Lung (tissue), 12 donors: ENCODE measurements around the gene MAPK7. TPM values are rescaled to one million over a fixed set of nuclear protein-coding genes. Genes with fewer than 3 reads are reported as not detected.

Experiments
- ATAC-seq: fragments of 200-7000 bp; cut with Tn5 transposase; one replicate; pipeline ENCODE4 v1.9.1; 2020; ENCODE audit warnings: moderate number of reproducible peaks; ENCODE audit not compliant: insufficient read depth, low FRiP score
- DNase-seq, 3 donors: peaks; one replicate each; pipeline ENCODE4 v3.0.0-alpha.2; 2013 to 2017
- H3K27ac ChIP-seq, 2 donors: one replicate each; pipeline ENCODE4 v1.5.1; 2013; ENCODE audit warnings: mild to moderate bottlenecking in 2 of 2, moderate library complexity in 2 of 2, control low read depth in 1 of 2, inconsistent platforms in 1 of 2, low read depth in 1 of 2, low read length in 1 of 2
- H3K27me3 ChIP-seq, 3 donors: one replicate each; pipeline ENCODE4 v1.5.1; 2013; ENCODE audit warnings: low read length in 2 of 3; ENCODE audit not compliant: control insufficient read depth in 3 of 3, insufficient read depth in 3 of 3
- H3K36me3 ChIP-seq, 4 donors: one replicate each; pipeline ENCODE4 v1.5.1; 2013; ENCODE audit warnings: low read length in 4 of 4, mild to moderate bottlenecking in 1 of 4, moderate library complexity in 1 of 4; ENCODE audit not compliant: control insufficient read depth in 4 of 4, insufficient read depth in 4 of 4
- H3K4me1 ChIP-seq, 5 donors: one replicate each; pipeline ENCODE4 v1.5.1; 2013; ENCODE audit warnings: low read length in 5 of 5, mild to moderate bottlenecking in 2 of 5, moderate library complexity in 1 of 5; ENCODE audit not compliant: control insufficient read depth in 5 of 5, insufficient read depth in 5 of 5
- H3K4me3 ChIP-seq: one replicate; pipeline ENCODE4 v1.5.1; 2013; ENCODE audit warnings: mild to moderate bottlenecking, control low read depth, moderate library complexity
- H3K9ac ChIP-seq, 2 donors: one replicate each; pipeline ENCODE4 v1.5.1; 2013; ENCODE audit warnings: low read length in 2 of 2, control low read depth in 1 of 2; ENCODE audit not compliant: insufficient read depth in 1 of 2
- H3K9me3 ChIP-seq, 4 donors: one replicate each; pipeline ENCODE4 v1.5.1; 2013; ENCODE audit warnings: low read length in 3 of 4, mild to moderate bottlenecking in 1 of 4, moderate library complexity in 1 of 4; ENCODE audit not compliant: control insufficient read depth in 4 of 4, insufficient read depth in 3 of 4
- WGBS, 2 donors: extraction: QIAGEN DNeasy Blood & Tissue Kit; methylation state at CpG; one replicate each; pipeline ENCODE4 v1.1.7; 2013; 5-methylcytosine and 5-hydroxymethylcytosine counted together
- polyA plus RNA-seq, 2 donors: library from polyadenylated mRNA; stranded (reverse); fragments of 200-250 nt; gene quantifications; one replicate each; pipeline ENCODE4 v1.2.1, GENCODE V29; 2013
- total RNA-seq, 2 donors: library from RNA; depleted of rRNA in 1 of 2; stranded (reverse); fragments of >200 nt in 1 of 2; gene quantifications; one replicate each; pipeline ENCODE4 v1.2.1, GENCODE V29; 2014 to 2021
- TF ChIP-seq, protein P1 (sequence below): IDR thresholded peaks from 2 replicates; pipeline ENCODE4 v1.5.1; 2012; ENCODE audit warnings: mild to moderate bottlenecking; ENCODE audit errors: control extremely low read depth, extremely low read depth
- donor health status: control.
- donor health status: control.
- donor health status: Bipolar disorder and iron deficiency.
- donor health status: healthy.
- donor health status: DM: yes; HTN: yes; CAD: no.

MAPK7 gene
- total and polyA plus RNA-seq, 4 donors: 13.7 to 45.7 (median 22.8) TPM

GRCh38 chr17:19337712-19338023 lies 40.6 kb upstream of the MAPK7 start:
- H3K9ac ChIP-seq: no peak overlapping the region
- DNase-seq (no peak), ATAC-seq (no peak)
- H3K36me3 ChIP-seq: peaks cover 0 to 17% (median 3%) of the 10 kb centered on the region in 4 donors
- H3K27ac ChIP-seq: no peak overlapping the region
- no peaks in the 10 kb centered on the region for H3K27me3 ChIP-seq
- no peaks in the 10 kb centered on the region for H3K9me3 ChIP-seq
- H3K4me3 ChIP-seq: no peak overlapping the region
- peaks cover 0 to 30% (median 9%) of the 10 kb centered on the region in 5 donors for H3K4me1 ChIP-seq
- TF ChIP-seq, protein P1, sequence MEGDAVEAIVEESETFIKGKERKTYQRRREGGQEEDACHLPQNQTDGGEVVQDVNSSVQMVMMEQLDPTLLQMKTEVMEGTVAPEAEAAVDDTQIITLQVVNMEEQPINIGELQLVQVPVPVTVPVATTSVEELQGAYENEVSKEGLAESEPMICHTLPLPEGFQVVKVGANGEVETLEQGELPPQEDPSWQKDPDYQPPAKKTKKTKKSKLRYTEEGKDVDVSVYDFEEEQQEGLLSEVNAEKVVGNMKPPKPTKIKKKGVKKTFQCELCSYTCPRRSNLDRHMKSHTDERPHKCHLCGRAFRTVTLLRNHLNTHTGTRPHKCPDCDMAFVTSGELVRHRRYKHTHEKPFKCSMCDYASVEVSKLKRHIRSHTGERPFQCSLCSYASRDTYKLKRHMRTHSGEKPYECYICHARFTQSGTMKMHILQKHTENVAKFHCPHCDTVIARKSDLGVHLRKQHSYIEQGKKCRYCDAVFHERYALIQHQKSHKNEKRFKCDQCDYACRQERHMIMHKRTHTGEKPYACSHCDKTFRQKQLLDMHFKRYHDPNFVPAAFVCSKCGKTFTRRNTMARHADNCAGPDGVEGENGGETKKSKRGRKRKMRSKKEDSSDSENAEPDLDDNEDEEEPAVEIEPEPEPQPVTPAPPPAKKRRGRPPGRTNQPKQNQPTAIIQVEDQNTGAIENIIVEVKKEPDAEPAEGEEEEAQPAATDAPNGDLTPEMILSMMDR: no peak
- WGBS, 2 donors: 52 to 67% methylated on average over 2 of the region's 2 CpGs

- TF ChIP-seq, protein P1: peak; percentile 57
- peak; percentile 56 for ATAC-seq
- DNase-seq: peak; percentile 38 to 63 (median 61)
- Histone ChIP-seq H3K9ac (no peak overlapping the region), H3K27me3 (no peaks in the 10 kb centered on the region), H3K36me3 (peaks cover 0 to 12% (median 3%) of the 10 kb centered on the region in 4 donors), H3K9me3 (no peaks in the 10 kb centered on the region), H3K4me3 (no peak overlapping the region), H3K27ac (no peak overlapping the region), H3K4me1 (peaks cover 0 to 30% (median 12%) of the 10 kb centered on the region in 5 donors)
- 59 to 61% methylated on average over 7 of the region's 7 CpGs for WGBS, 2 donors
Measured at GRCh38 chr17:19338031-19338990, 40.0 kb upstream of the MAPK7 start.

GRCh38 chr17:19339341-19339815 lies 38.9 kb upstream of the MAPK7 start:
- Histone ChIP-seq H3K9ac (no peak overlapping the region), H3K36me3 (peaks cover 0 to 2% (median under 1%) of the 10 kb centered on the region in 4 donors), H3K27ac (no peak overlapping the region), H3K27me3 (no peaks in the 10 kb centered on the region), H3K9me3 (no peaks in the 10 kb centered on the region), H3K4me3 (no peak overlapping the region), H3K4me1 (peaks cover 0 to 30% (median 12%) of the 10 kb centered on the region in 5 donors)
- TF ChIP-seq, protein P1: no peak
- no peak for ATAC-seq
- peak in 2 of 3 donors; percentile 13 to 53 for DNase-seq
- 72 to 77% methylated on average over 2 of the region's 2 CpGs for WGBS, 2 donors
